NCI-H82 (cell line): Measurements from ENCODE around the gene CDK13.
"Not testable (repeated sequence)": the region's sequence is repeated elsewhere in the genome, so short reads cannot be mapped to it uniquely, and the experiment has no call there.

Source experiments
- DNase-seq: peaks from one replicate; lab custom pipeline; 2025; lab: John Stamatoyannopoulos, UW

The CDK13 gene

GRCh38 chr7:39949971-39950472 lies at the start of gene CDK13:
CDK13 (plus strand) TSS chr7:39950256; CDS start chr7:39950642, 386 bp downstream.
- peak; percentile 84 for DNase-seq

GRCh38 chr7:39904077-39904486 lies 46.0 kb upstream of the CDK13 start:
- no peak for DNase-seq

- DNase-seq = no peak
These were observed 41.9 kb upstream of the CDK13 start for GRCh38 chr7:39908141-39908540.

GRCh38 chr7:39908973-39909372 lies 41.1 kb upstream of the CDK13 start:
- peak; percentile 37 for DNase-seq

- DNase-seq = no peak
These were observed 40.5 kb upstream of the CDK13 start for GRCh38 chr7:39909526-39909925.

- peak; percentile 12 for DNase-seq
These were observed 39.8 kb upstream of the CDK13 start for GRCh38 chr7:39910108-39910869.

GRCh38 chr7:39911167-39911566 lies 38.9 kb upstream of the CDK13 start:
- DNase-seq = no peak

- DNase-seq = not testable (repeated sequence)
These were observed 34.2 kb upstream of the CDK13 start for GRCh38 chr7:39915847-39916246.

- no peak for DNase-seq
These were observed 30.4 kb upstream of the CDK13 start for GRCh38 chr7:39919646-39920045.

GRCh38 chr7:39921506-39922175 lies 28.4 kb upstream of the CDK13 start:
- peak; percentile 95 for DNase-seq

- no peak for DNase-seq
These were observed 27.5 kb upstream of the CDK13 start for GRCh38 chr7:39922580-39922979.

- DNase-seq = no peak
These were observed 27.0 kb upstream of the CDK13 start for GRCh38 chr7:39923091-39923490.

GRCh38 chr7:39924122-39924521 lies 25.9 kb upstream of the CDK13 start:
- no peak for DNase-seq

DNA sequence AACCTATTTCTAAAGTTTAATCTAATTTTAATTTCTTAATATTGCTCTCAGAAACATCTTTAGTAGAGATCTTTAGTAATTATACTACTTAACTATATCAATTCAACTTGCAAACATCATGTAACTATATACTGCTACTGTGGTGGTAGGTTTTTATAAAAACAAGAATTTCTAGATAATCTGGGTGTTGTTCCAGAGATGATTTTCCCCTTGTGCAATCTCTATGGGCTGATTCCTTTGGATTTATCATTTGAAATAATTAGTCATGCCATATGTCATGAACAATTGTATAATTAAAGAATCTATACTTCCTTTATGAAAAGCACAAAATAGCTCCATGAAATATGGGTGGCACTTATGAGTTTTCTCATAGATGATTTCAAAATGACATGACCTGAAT lies 23.9 kb upstream of the CDK13 start:
- no peak for DNase-seq

DNA sequence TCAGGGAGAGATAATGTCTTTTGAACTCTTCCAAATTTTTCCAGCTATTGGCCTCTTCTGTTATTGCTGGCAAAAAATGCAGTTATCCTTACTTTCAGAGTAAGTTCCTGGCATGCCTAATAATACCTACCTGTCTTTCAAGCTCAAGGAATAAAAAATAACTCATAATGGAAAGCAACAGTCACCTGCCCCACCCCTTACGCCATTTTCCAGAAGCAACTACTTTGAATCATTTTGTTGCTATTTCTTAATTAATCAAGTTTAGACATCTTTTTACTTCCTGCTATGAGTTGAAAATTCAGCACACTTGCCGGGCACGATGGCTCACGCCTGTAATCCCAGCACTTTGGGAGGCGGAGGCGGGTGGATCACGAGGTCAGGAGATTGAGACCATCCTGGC lies 23.0 kb upstream of the CDK13 start:
- no peak for DNase-seq

- DNase-seq = no peak
These were observed 15.9 kb upstream of the CDK13 start for GRCh38 chr7:39934132-39934531.

GRCh38 chr7:39936761-39937160 lies 13.3 kb upstream of the CDK13 start:
- DNase-seq = no peak

- no peak for DNase-seq
These were observed 12.5 kb upstream of the CDK13 start for GRCh38 chr7:39937366-39938153.

GRCh38 chr7:39942883-39943282 lies 7.2 kb upstream of the CDK13 start:
- no peak for DNase-seq

- peak; percentile 61 for DNase-seq
These were observed 3.4 kb upstream of the CDK13 start for GRCh38 chr7:39946693-39947092.

- peak; percentile 88 for DNase-seq
These were observed 1.6 kb upstream of the CDK13 start for GRCh38 chr7:39948375-39948955.
